Smooth muscle cell of the pulmonary artery (primary cell): Measurements from ENCODE around the gene ATR. TPM values are rescaled to one million over a fixed set of nuclear protein-coding genes. Genes with fewer than 3 reads are reported as not detected.

ENCODE experiments used
- total RNA-seq: library from RNA; depleted of rRNA; stranded (reverse); fragments of >200 nt; gene quantifications from 2 replicates; pipeline ENCODE4 v1.2.3, GENCODE V29; 2014

The ATR gene
- total RNA-seq = 24.7 and 25.0 TPM in 2 replicates

GRCh38 chr3:142578329-142579223, at the start of gene ATR:
TSS of gene ATR (minus strand) at chr3:142578733. CDS start at chr3:142578704, 29 bp downstream.

GRCh38 chr3:142595951-142596725, 17.6 kb upstream of the ATR start, which contains the start of gene PLS1:
TSS of gene PLS1 (plus strand) at chr3:142596393. CDS start at chr3:142664238, 67,845 bp downstream.

GRCh38 chr3:142447852-142448823, 130.4 kb downstream of the ATR start, which contains the start of gene XRN1:
TSS of gene XRN1 (minus strand) at chr3:142448037. CDS start at chr3:142447944, 93 bp downstream.

Other genes starting within 250 kb of the ATR start
- 34.7 and 50.7 TPM in 2 replicates for gene XRN1, start 130.7 kb downstream of the ATR start, total RNA-seq
- gene PLS1, start 17.7 kb upstream of the ATR start, total RNA-seq = 1.0 and 1.7 TPM in 2 replicates
- 35.5 and 37.3 TPM in 2 replicates for gene TRPC1, start 145.3 kb upstream of the ATR start, total RNA-seq